Measurements from ENCODE around the gene H1-8.

H1-8 gene

GRCh38 chr3:129548104-129548965 is 5.4 kb downstream of the H1-8 start:
- no peaks in the 10 kb centered on the region for H3K36me3 ChIP-seq (ENCODE audit: insufficient read depth, low read length)
- H3K79me2 ChIP-seq (ENCODE audit: control insufficient read depth, insufficient read depth, low read length, unreplicated experiment), result no peaks in the 10 kb centered on the region
- no peak overlapping the region for H3K27ac ChIP-seq (ENCODE audit: low read depth, low read length)
- H3K4me3 ChIP-seq (ENCODE audit: low read depth, low read length), result no peak overlapping the region
- H3K27me3 ChIP-seq (ENCODE audit: insufficient read depth, low read length), result no peaks in the 10 kb centered on the region
- peaks cover 9% of the 10 kb centered on the region for H3K4me1 ChIP-seq (ENCODE audit: control insufficient read depth, insufficient read depth, low read length, unreplicated experiment)
- no peak overlapping the region for H2AFZ ChIP-seq (ENCODE audit: low read length, unreplicated experiment)

- no peaks in the 10 kb centered on the region for H3K79me2 ChIP-seq (ENCODE audit: control insufficient read depth, insufficient read depth, low read length, unreplicated experiment)
- H3K36me3 ChIP-seq (ENCODE audit: insufficient read depth, low read length), result no peaks in the 10 kb centered on the region
- H2AFZ ChIP-seq (ENCODE audit: low read length, unreplicated experiment), result no peak overlapping the region
- H3K27me3 ChIP-seq (ENCODE audit: insufficient read depth, low read length), result no peaks in the 10 kb centered on the region
- peaks cover 9% of the 10 kb centered on the region for H3K4me1 ChIP-seq (ENCODE audit: control insufficient read depth, insufficient read depth, low read length, unreplicated experiment)
- H3K27ac ChIP-seq (ENCODE audit: low read depth, low read length), result no peak overlapping the region
- no peak overlapping the region for H3K4me3 ChIP-seq (ENCODE audit: low read depth, low read length)
Measured at GRCh38 chr3:129549006-129549800, 6.2 kb downstream of the H1-8 start.

GRCh38 chr3:129549805-129550204 is 6.8 kb downstream of the H1-8 start:
- Histone ChIP-seq H3K27me3 (ENCODE audit: insufficient read depth, low read length) (no peaks in the 10 kb centered on the region), H3K4me3 (ENCODE audit: low read depth, low read length) (no peak overlapping the region), H3K36me3 (ENCODE audit: insufficient read depth, low read length) (no peaks in the 10 kb centered on the region), H3K4me1 (ENCODE audit: control insufficient read depth, insufficient read depth, low read length, unreplicated experiment) (peaks cover 9% of the 10 kb centered on the region), H2AFZ (ENCODE audit: low read length, unreplicated experiment) (no peak overlapping the region), H3K27ac (ENCODE audit: low read depth, low read length) (no peak overlapping the region), H3K79me2 (ENCODE audit: control insufficient read depth, insufficient read depth, low read length, unreplicated experiment) (no peaks in the 10 kb centered on the region)

GRCh38 chr3:129552287-129553050 is 9.5 kb downstream of the H1-8 start:
- Histone ChIP-seq H3K4me1 (ENCODE audit: control insufficient read depth, insufficient read depth, low read length, unreplicated experiment) (peaks cover 9% of the 10 kb centered on the region), H3K36me3 (ENCODE audit: insufficient read depth, low read length) (peaks cover 4% of the 10 kb centered on the region; the same call in 1 of the 2 replicates), H2AFZ (ENCODE audit: low read length, unreplicated experiment) (no peak overlapping the region), H3K79me2 (ENCODE audit: control insufficient read depth, insufficient read depth, low read length, unreplicated experiment) (no peaks in the 10 kb centered on the region), H3K4me3 (ENCODE audit: low read depth, low read length) (no peak overlapping the region), H3K27me3 (ENCODE audit: insufficient read depth, low read length) (no peaks in the 10 kb centered on the region), H3K27ac (ENCODE audit: low read depth, low read length) (no peak overlapping the region)

GRCh38 chr3:129553171-129553570 is 10.2 kb downstream of the H1-8 start:
- Histone ChIP-seq H3K79me2 (ENCODE audit: control insufficient read depth, insufficient read depth, low read length, unreplicated experiment) (no peaks in the 10 kb centered on the region), H3K4me1 (ENCODE audit: control insufficient read depth, insufficient read depth, low read length, unreplicated experiment) (peaks cover 14% of the 10 kb centered on the region), H3K36me3 (ENCODE audit: insufficient read depth, low read length) (peaks cover 8% of the 10 kb centered on the region; the same call in 1 of the 2 replicates), H3K27me3 (ENCODE audit: insufficient read depth, low read length) (no peaks in the 10 kb centered on the region), H3K27ac (ENCODE audit: low read depth, low read length) (no peak overlapping the region), H2AFZ (ENCODE audit: low read length, unreplicated experiment) (no peak overlapping the region), H3K4me3 (ENCODE audit: low read depth, low read length) (no peak overlapping the region)

- H3K27me3 ChIP-seq (ENCODE audit: insufficient read depth, low read length), result no peaks in the 10 kb centered on the region
- peaks cover 10% of the 10 kb centered on the region; the same call in 1 of the 2 replicates for H3K36me3 ChIP-seq (ENCODE audit: insufficient read depth, low read length)
- H3K79me2 ChIP-seq (ENCODE audit: control insufficient read depth, insufficient read depth, low read length, unreplicated experiment), result no peaks in the 10 kb centered on the region
- no peak overlapping the region for H3K27ac ChIP-seq (ENCODE audit: low read depth, low read length)
- peaks cover 19% of the 10 kb centered on the region for H3K4me1 ChIP-seq (ENCODE audit: control insufficient read depth, insufficient read depth, low read length, unreplicated experiment)
- no peak overlapping the region for H3K4me3 ChIP-seq (ENCODE audit: low read depth, low read length)
- H2AFZ ChIP-seq (ENCODE audit: low read length, unreplicated experiment), result no peak overlapping the region
Measured at GRCh38 chr3:129553719-129554118, 10.7 kb downstream of the H1-8 start.

- Histone ChIP-seq H3K27me3 (ENCODE audit: insufficient read depth, low read length) (no peaks in the 10 kb centered on the region), H3K4me1 (ENCODE audit: control insufficient read depth, insufficient read depth, low read length, unreplicated experiment) (peaks cover 22% of the 10 kb centered on the region), H3K79me2 (ENCODE audit: control insufficient read depth, insufficient read depth, low read length, unreplicated experiment) (no peaks in the 10 kb centered on the region), H2AFZ (ENCODE audit: low read length, unreplicated experiment) (no peak overlapping the region), H3K27ac (ENCODE audit: low read depth, low read length) (no peak overlapping the region), H3K36me3 (ENCODE audit: insufficient read depth, low read length) (peaks cover 10% of the 10 kb centered on the region; the same call in 1 of the 2 replicates), H3K4me3 (ENCODE audit: low read depth, low read length) (no peak overlapping the region)
Measured at GRCh38 chr3:129554356-129555152, 11.6 kb downstream of the H1-8 start.

GRCh38 chr3:129555153-129555550 is 12.2 kb downstream of the H1-8 start:
- peaks cover 10% of the 10 kb centered on the region; the same call in 1 of the 2 replicates for H3K36me3 ChIP-seq (ENCODE audit: insufficient read depth, low read length)
- no peak overlapping the region for H2AFZ ChIP-seq (ENCODE audit: low read length, unreplicated experiment)
- no peaks in the 10 kb centered on the region for H3K27me3 ChIP-seq (ENCODE audit: insufficient read depth, low read length)
- H3K79me2 ChIP-seq (ENCODE audit: control insufficient read depth, insufficient read depth, low read length, unreplicated experiment), result no peaks in the 10 kb centered on the region
- no peak overlapping the region for H3K4me3 ChIP-seq (ENCODE audit: low read depth, low read length)
- peaks cover 25% of the 10 kb centered on the region for H3K4me1 ChIP-seq (ENCODE audit: control insufficient read depth, insufficient read depth, low read length, unreplicated experiment)
- H3K27ac ChIP-seq (ENCODE audit: low read depth, low read length), result no peak overlapping the region

- Histone ChIP-seq H3K27ac (ENCODE audit: low read depth, low read length) (no peak overlapping the region), H3K27me3 (ENCODE audit: insufficient read depth, low read length) (no peaks in the 10 kb centered on the region), H2AFZ (ENCODE audit: low read length, unreplicated experiment) (no peak overlapping the region), H3K4me3 (ENCODE audit: low read depth, low read length) (no peak overlapping the region), H3K36me3 (ENCODE audit: insufficient read depth, low read length) (peaks cover 10% of the 10 kb centered on the region; the same call in 1 of the 2 replicates), H3K4me1 (ENCODE audit: control insufficient read depth, insufficient read depth, low read length, unreplicated experiment) (peaks cover 31% of the 10 kb centered on the region), H3K79me2 (ENCODE audit: control insufficient read depth, insufficient read depth, low read length, unreplicated experiment) (no peaks in the 10 kb centered on the region)
Measured at GRCh38 chr3:129555616-129556357, 12.8 kb downstream of the H1-8 start.
